Measurements from ENCODE around the gene EMX2.
A peak's percentile ranks its signal among the peaks of the same experiment; 100 is the strongest.

DNA sequence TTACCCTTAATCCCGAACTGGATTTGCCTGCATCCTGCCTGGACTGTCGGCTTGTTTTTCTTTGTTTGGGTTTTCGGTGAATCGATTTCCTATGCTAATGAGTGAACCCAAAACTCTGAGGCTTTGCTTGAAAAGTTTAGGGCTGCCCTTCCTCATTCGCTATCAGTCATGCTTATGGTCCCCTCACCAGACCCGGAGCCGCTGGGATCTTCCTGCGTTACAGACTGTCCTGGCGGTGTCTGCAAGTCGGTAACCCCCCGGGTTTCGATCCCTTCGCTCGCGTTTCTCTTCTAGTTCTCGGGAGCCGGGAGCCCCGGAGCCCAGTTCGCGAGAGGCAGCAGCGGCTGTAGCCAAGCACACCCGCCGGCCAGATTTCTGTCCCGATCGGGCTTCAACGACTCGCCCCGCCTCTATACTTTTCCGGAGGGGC is 2.2 kb downstream of the EMX2 start:
- TF ChIP-seq, protein P1, sequence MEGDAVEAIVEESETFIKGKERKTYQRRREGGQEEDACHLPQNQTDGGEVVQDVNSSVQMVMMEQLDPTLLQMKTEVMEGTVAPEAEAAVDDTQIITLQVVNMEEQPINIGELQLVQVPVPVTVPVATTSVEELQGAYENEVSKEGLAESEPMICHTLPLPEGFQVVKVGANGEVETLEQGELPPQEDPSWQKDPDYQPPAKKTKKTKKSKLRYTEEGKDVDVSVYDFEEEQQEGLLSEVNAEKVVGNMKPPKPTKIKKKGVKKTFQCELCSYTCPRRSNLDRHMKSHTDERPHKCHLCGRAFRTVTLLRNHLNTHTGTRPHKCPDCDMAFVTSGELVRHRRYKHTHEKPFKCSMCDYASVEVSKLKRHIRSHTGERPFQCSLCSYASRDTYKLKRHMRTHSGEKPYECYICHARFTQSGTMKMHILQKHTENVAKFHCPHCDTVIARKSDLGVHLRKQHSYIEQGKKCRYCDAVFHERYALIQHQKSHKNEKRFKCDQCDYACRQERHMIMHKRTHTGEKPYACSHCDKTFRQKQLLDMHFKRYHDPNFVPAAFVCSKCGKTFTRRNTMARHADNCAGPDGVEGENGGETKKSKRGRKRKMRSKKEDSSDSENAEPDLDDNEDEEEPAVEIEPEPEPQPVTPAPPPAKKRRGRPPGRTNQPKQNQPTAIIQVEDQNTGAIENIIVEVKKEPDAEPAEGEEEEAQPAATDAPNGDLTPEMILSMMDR (IDR thresholded peaks at IDR 0.05; ENCODE audit: poor library complexity): no peak
- TF ChIP-seq EZH2phosphoT487 (IDR thresholded peaks at IDR 0.05; ENCODE audit: low read depth, severe bottlenecking, unreplicated experiment) (no peak), EZH2 (IDR thresholded peaks at IDR 0.05; ENCODE audit: borderline replicate concordance) (peak; percentile 66)

All from hepatocyte (in vitro differentiated cells).